HEK293 (cell line): ENCODE data around the gene PRPH2.
A peak's percentile ranks its signal among the peaks of the same experiment; 100 is the strongest.

Experiments
- CTCF ChIA-PET: fragments of 350-600 bp; formaldehyde crosslinking; extraction: SDS; loops from one replicate; lab custom pipeline; 2021; ENCODE audit warnings: antibody characterized with exemption; lab: Yijun Ruan, JAX
- POLR2A ChIA-PET: fragments of 300-600 bp; formaldehyde crosslinking; extraction: SDS; loops from one replicate; lab custom pipeline; 2020; ENCODE audit warnings: antibody characterized with exemption, inconsistent platforms; lab: Yijun Ruan, JAX
- H3K27ac ChIP-seq: fragments of 200-500 bp; sonication (Bioruptor generic); 2 replicates; pipeline ENCODE4 v1.5.1; 2014; ENCODE audit warnings: low read depth, low read length, control low read depth, inconsistent platforms; ENCODE audit errors: extremely low read depth
- H3K36me3 ChIP-seq, 2 experiments: fragments of 200-500 bp in 1 of 2; sonication (Bioruptor generic) in 1 of 2; 1 replicate in 1 of 2; 2 replicates in 1 of 2; pipeline ENCODE4 v1.5.1; 2014 to 2017; ENCODE audit warnings: inconsistent platforms in 2 of 2, low read length in 2 of 2; ENCODE audit not compliant: control insufficient read depth in 2 of 2, insufficient read depth in 1 of 2
- H3K4me1 ChIP-seq: fragments of 200-500 bp; sonication (Bioruptor generic); 2 replicates; pipeline ENCODE4 v1.5.1; 2014; ENCODE audit warnings: mild to moderate bottlenecking, low read length, inconsistent platforms; ENCODE audit not compliant: control insufficient read depth, insufficient read depth
- H3K4me3 ChIP-seq: 2 replicates; pipeline ENCODE4 v1.5.1; 2011; ENCODE audit warnings: low read depth, mild to moderate bottlenecking, control low read depth, low read length, moderate library complexity
- H3K9me3 ChIP-seq: fragments of 200-500 bp; sonication (Bioruptor generic); 2 replicates; pipeline ENCODE4 v1.5.1; 2014; ENCODE audit warnings: low read depth, low read length, inconsistent platforms; ENCODE audit not compliant: control insufficient read depth, insufficient read depth
- EGR2 ChIP-seq: fragments of 450-650 bp; formaldehyde crosslinking; IDR thresholded peaks from 2 replicates; pipeline ENCODE4 v1.5.1; 2016; ENCODE audit warnings: low read depth, missing biosample characterization, missing genetic modification characterization
- FEZF1 ChIP-seq: fragments of 450-650 bp; formaldehyde crosslinking; IDR thresholded peaks from 2 replicates; pipeline ENCODE4 v1.5.1; 2016; ENCODE audit warnings: missing biosample characterization, missing genetic modification characterization
- GFI1B ChIP-seq: fragments of 450-650 bp; formaldehyde crosslinking; IDR thresholded peaks from 2 replicates; pipeline ENCODE4 v1.5.1; 2016; ENCODE audit warnings: missing biosample characterization, missing genetic modification characterization
- HOXA7 ChIP-seq: sonication (generic); formaldehyde crosslinking; IDR thresholded peaks from 2 replicates; pipeline ENCODE4 v1.8.1; 2022; ENCODE audit warnings: missing genetic modification reagents, borderline replicate concordance
- KLF1 ChIP-seq: fragments of 450-650 bp; formaldehyde crosslinking; IDR thresholded peaks from 2 replicates; pipeline ENCODE4 v1.5.1; 2016; ENCODE audit warnings: missing biosample characterization, missing genetic modification characterization
- KLF16 ChIP-seq: fragments of 450-650 bp; formaldehyde crosslinking; IDR thresholded peaks from 2 replicates; pipeline ENCODE4 v1.5.1; 2017; ENCODE audit warnings: missing biosample characterization, missing genetic modification characterization
- KLF7 ChIP-seq: fragments of 450-650 bp; formaldehyde crosslinking; IDR thresholded peaks from 2 replicates; pipeline ENCODE4 v1.5.1; 2016; ENCODE audit warnings: missing biosample characterization, missing genetic modification characterization, borderline replicate concordance
- MYNN ChIP-seq: fragments of 450-650 bp; formaldehyde crosslinking; IDR thresholded peaks from 2 replicates; pipeline ENCODE4 v1.5.1; 2016; ENCODE audit warnings: missing biosample characterization, missing genetic modification characterization, borderline replicate concordance
- OSR2 ChIP-seq: fragments of 450-650 bp; formaldehyde crosslinking; IDR thresholded peaks from 2 replicates; pipeline ENCODE4 v1.5.1; 2016; ENCODE audit warnings: missing biosample characterization, missing genetic modification characterization
- SP7 ChIP-seq: fragments of 450-650 bp; formaldehyde crosslinking; IDR thresholded peaks from 2 replicates; pipeline ENCODE4 v1.5.1; 2016; ENCODE audit warnings: missing biosample characterization, missing genetic modification characterization
- ZBTB17 ChIP-seq: fragments of 450-650 bp; formaldehyde crosslinking; IDR thresholded peaks from 2 replicates; pipeline ENCODE4 v1.5.1; 2016; ENCODE audit warnings: missing biosample characterization, missing genetic modification characterization
- ZFP41 ChIP-seq: fragments of 450-650 bp; formaldehyde crosslinking; IDR thresholded peaks from 2 replicates; pipeline ENCODE4 v1.5.1; 2016; ENCODE audit warnings: missing biosample characterization, missing genetic modification characterization, borderline replicate concordance
- ZNF10 ChIP-seq: fragments of 450-650 bp; formaldehyde crosslinking; IDR thresholded peaks from 2 replicates; pipeline ENCODE4 v1.5.1; 2017; ENCODE audit warnings: missing biosample characterization, missing genetic modification characterization
- ZNF114 ChIP-seq: fragments of 450-650 bp; formaldehyde crosslinking; IDR thresholded peaks from 2 replicates; pipeline ENCODE4 v1.5.0; 2017; ENCODE audit warnings: missing biosample characterization, missing genetic modification characterization
- ZNF121 ChIP-seq: fragments of 450-650 bp; formaldehyde crosslinking; IDR thresholded peaks from 2 replicates; pipeline ENCODE4 v1.5.1; 2016; ENCODE audit warnings: missing biosample characterization, missing genetic modification characterization
- ZNF175 ChIP-seq: fragments of 450-650 bp; formaldehyde crosslinking; IDR thresholded peaks from 2 replicates; pipeline ENCODE4 v1.5.1; 2016; ENCODE audit warnings: missing biosample characterization, missing genetic modification characterization
- ZNF221 ChIP-seq: fragments of 450-650 bp; formaldehyde crosslinking; IDR thresholded peaks from 2 replicates; pipeline ENCODE4 v1.5.1; 2017; ENCODE audit warnings: missing biosample characterization, missing genetic modification characterization, borderline replicate concordance
- ZNF239 ChIP-seq: fragments of 450-650 bp; formaldehyde crosslinking; IDR thresholded peaks from 2 replicates; pipeline ENCODE4 v1.5.1; 2016; ENCODE audit warnings: missing biosample characterization, missing genetic modification characterization
- ZNF514 ChIP-seq: fragments of 450-650 bp; formaldehyde crosslinking; IDR thresholded peaks from 2 replicates; pipeline ENCODE4 v1.5.1; 2016; ENCODE audit warnings: missing biosample characterization, missing genetic modification characterization
- ZNF555 ChIP-seq: fragments of 450-650 bp; formaldehyde crosslinking; conservative IDR thresholded peaks from 2 replicates; pipeline ENCODE4 v1.5.1; 2017; ENCODE audit warnings: missing biosample characterization, mild to moderate bottlenecking, missing genetic modification characterization, inconsistent platforms
- ZNF621 ChIP-seq: fragments of 450-650 bp; formaldehyde crosslinking; IDR thresholded peaks from 2 replicates; pipeline ENCODE4 v1.5.1; 2017; ENCODE audit warnings: missing biosample characterization, missing genetic modification characterization
- ZNF664 ChIP-seq: fragments of 450-650 bp; formaldehyde crosslinking; IDR thresholded peaks from 2 replicates; pipeline ENCODE4 v1.5.1; 2016; ENCODE audit warnings: missing biosample characterization, missing genetic modification characterization
- ZNF777 ChIP-seq: fragments of 450-650 bp; formaldehyde crosslinking; IDR thresholded peaks from 2 replicates; pipeline ENCODE4 v1.5.1; 2017; ENCODE audit warnings: missing biosample characterization, missing genetic modification characterization, borderline replicate concordance
- ZNF792 ChIP-seq: fragments of 450-650 bp; formaldehyde crosslinking; IDR thresholded peaks from 2 replicates; pipeline ENCODE4 v1.5.1; 2016; ENCODE audit warnings: missing biosample characterization, missing genetic modification characterization
- ZNF843 ChIP-seq: fragments of 450-650 bp; formaldehyde crosslinking; IDR thresholded peaks from 2 replicates; pipeline ENCODE4 v1.5.1; 2016; ENCODE audit warnings: missing biosample characterization, missing genetic modification characterization
- TF ChIP-seq, protein P1 (sequence below): fragments of 450-650 bp; formaldehyde crosslinking; IDR thresholded peaks from 2 replicates; pipeline ENCODE4 v1.5.1; 2017; ENCODE audit warnings: missing biosample characterization, missing genetic modification characterization
- TF ChIP-seq, protein P2 (sequence below): fragments of 450-650 bp; formaldehyde crosslinking; optimal IDR thresholded peaks from 2 replicates; pipeline ENCODE3; 2016; ENCODE audit warnings: missing biosample characterization, mild to moderate bottlenecking, missing genetic modification characterization
- TF ChIP-seq, protein P3 (sequence below): fragments of 450-650 bp; formaldehyde crosslinking; IDR thresholded peaks from 2 replicates; pipeline ENCODE4 v1.5.1; 2017; ENCODE audit warnings: missing biosample characterization, missing genetic modification characterization

Gene PRPH2

DNA sequence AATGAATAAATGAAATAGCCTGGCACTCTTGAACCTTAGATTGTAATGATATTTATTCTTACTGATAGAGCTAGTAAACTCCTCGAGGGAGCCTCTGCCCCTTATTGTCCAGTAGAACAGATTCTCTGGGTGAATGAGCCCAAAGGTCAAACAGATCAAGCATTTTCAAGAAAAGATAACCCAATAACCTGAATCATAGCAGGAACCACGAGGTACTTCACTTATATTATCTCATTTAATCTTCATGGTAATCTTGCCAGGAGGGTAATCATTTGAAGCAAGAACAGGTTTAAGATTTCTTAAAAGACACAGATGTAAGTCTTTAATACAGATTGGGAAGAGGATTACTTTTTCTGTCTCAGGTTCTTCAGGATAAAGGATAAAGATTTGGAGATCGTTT is 40.6 kb upstream of the PRPH2 start:
- Histone ChIP-seq H3K27ac (no peak overlapping the region), H3K9me3 (no peaks in the 10 kb centered on the region), H3K36me3 (no peaks in the 10 kb centered on the region; a peak in 1 of 3 replicates), H3K4me3 (no peak overlapping the region), H3K4me1 (no peaks in the 10 kb centered on the region; the same call in 1 of the 2 replicates)
- ChIA-PET CTCF (interaction anchor here (0.6 to 1.2 kb wide), 3 partner anchors 15 to 167 kb away, joined by 3 to 5 read pairs (median 3); no protein-coding TSS in a partner anchor), POLR2A (interaction anchor here (0.7 to 1.5 kb wide), 2 partner anchors 17 to 122 kb away, joined by 3 to 4 read pairs; partner anchors contain the start of gene TBCC)
- TF ChIP-seq ZNF239 (tag by site-specific recombination) (no peak), ZNF664 (peak; percentile 58), ZNF114 (tag by site-specific recombination) (no peak), ZNF777 (tag by site-specific recombination) (no peak)
- TF ChIP-seq, protein P1, sequence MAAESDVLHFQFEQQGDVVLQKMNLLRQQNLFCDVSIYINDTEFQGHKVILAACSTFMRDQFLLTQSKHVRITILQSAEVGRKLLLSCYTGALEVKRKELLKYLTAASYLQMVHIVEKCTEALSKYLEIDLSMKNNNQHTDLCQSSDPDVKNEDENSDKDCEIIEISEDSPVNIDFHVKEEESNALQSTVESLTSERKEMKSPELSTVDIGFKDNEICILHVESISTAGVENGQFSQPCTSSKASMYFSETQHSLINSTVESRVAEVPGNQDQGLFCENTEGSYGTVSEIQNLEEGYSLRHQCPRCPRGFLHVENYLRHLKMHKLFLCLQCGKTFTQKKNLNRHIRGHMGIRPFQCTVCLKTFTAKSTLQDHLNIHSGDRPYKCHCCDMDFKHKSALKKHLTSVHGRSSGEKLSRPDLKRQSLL (tag by site-specific recombination) = no peak

DNA sequence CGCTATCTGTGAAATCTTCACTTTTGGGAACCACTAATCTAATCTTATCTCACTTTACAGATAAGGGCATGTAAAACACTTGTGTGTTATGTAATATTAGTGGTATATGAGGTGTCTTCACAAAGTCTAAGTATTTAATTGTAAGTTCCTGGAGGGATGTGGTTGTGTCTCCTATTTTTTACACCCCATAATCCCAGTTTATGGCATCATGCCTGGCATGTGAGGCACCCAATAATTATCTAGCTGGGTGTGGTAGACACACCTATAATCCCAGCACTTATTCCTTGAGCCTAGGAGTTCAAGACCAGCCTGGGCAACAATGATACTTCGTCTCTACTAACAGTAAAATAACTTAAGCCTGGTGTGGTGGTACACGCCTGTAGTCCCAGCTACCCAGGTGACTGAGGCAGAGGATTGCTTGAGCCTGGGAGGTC is 40.0 kb upstream of the PRPH2 start:
- Histone ChIP-seq H3K9me3 (no peaks in the 10 kb centered on the region), H3K36me3 (no peaks in the 10 kb centered on the region; a peak in 1 of 3 replicates), H3K4me3 (no peak overlapping the region), H3K27ac (no peak overlapping the region), H3K4me1 (no peaks in the 10 kb centered on the region; the same call in 1 of the 2 replicates)
- POLR2A ChIA-PET = interaction anchor here (0.6 to 1.5 kb wide), 4 partner anchors 16 to 127 kb away, joined by 3 to 7 read pairs (median 5); partner anchors contain the start of gene TBCC
- CTCF ChIA-PET = interaction anchor here (0.6 to 1.2 kb wide), 5 partner anchors 15 to 167 kb away, joined by 3 to 7 read pairs (median 5); no protein-coding TSS in a partner anchor
- TF ChIP-seq ZNF621 (tag by site-specific recombination) (no peak), KLF1 (tag by site-specific recombination) (peak; percentile 97), SP7 (tag by site-specific recombination) (peak; percentile 100), ZNF221 (tag by site-specific recombination) (no peak), ZFP41 (tag by site-specific recombination) (no peak), ZBTB17 (tag by site-specific recombination) (no peak), MYNN (tag by site-specific recombination) (no peak), ZNF792 (tag by site-specific recombination) (no peak), ZNF175 (no peak), EGR2 (tag by site-specific recombination) (no peak), ZNF10 (tag by site-specific recombination) (no peak), KLF7 (tag by site-specific recombination) (peak; percentile 36; the same call in 1 of the 2 replicates), GFI1B (tag by site-specific recombination) (no peak), OSR2 (tag by site-specific recombination) (peak; percentile 39; the same call in 1 of the 2 replicates), ZNF843 (tag by site-specific recombination) (peak; percentile 71), KLF16 (no peak), ZNF555 (tag by site-specific recombination) (no peak), FEZF1 (tag by site-specific recombination) (peak; percentile 48; the same call in 1 of the 2 replicates), HOXA7 (no peak), ZNF514 (tag by site-specific recombination) (no peak), ZNF121 (no peak)
- TF ChIP-seq, protein P2, sequence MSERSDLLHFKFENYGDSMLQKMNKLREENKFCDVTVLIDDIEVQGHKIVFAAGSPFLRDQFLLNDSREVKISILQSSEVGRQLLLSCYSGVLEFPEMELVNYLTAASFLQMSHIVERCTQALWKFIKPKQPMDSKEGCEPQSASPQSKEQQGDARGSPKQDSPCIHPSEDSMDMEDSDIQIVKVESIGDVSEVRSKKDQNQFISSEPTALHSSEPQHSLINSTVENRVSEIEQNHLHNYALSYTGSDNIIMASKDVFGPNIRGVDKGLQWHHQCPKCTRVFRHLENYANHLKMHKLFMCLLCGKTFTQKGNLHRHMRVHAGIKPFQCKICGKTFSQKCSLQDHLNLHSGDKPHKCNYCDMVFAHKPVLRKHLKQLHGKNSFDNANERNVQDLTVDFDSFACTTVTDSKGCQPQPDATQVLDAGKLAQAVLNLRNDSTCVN (tag by site-specific recombination) = no peak
- TF ChIP-seq, protein P3, sequence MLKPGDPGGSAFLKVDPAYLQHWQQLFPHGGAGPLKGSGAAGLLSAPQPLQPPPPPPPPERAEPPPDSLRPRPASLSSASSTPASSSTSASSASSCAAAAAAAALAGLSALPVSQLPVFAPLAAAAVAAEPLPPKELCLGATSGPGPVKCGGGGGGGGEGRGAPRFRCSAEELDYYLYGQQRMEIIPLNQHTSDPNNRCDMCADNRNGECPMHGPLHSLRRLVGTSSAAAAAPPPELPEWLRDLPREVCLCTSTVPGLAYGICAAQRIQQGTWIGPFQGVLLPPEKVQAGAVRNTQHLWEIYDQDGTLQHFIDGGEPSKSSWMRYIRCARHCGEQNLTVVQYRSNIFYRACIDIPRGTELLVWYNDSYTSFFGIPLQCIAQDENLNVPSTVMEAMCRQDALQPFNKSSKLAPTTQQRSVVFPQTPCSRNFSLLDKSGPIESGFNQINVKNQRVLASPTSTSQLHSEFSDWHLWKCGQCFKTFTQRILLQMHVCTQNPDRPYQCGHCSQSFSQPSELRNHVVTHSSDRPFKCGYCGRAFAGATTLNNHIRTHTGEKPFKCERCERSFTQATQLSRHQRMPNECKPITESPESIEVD (tag by site-specific recombination) = peak; percentile 77
